ENCODE results near the gene NADSYN1. TPM values are rescaled to one million over a fixed set of nuclear protein-coding genes. Genes with fewer than 3 reads are reported as not detected.

Gene NADSYN1
- total and polyA plus RNA-seq, 2 experiments from 2014 or later, result 35.6 to 54.9 TPM

DNA sequence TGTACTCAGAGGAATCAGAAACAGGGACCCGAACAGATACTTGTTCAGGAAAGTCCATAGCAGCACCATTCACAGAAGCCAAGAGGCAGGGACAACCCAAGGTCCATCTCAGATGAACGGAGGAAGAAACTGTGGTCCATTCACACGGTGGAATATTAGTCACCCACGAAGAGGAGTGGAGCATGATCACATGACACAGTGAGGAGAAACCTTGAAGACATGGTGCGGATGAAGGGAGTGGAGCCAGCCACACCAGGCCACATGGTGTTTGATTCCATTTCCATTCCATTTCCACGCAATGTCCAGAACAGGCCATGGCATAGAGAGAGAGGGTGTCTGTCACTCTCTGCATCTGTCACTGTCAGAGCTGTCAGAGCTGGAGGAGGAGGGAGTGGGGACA lies 30.7 kb downstream of the NADSYN1 start:
- no peak overlapping the region for H2AFZ ChIP-seq
- H3K4me1 ChIP-seq (ENCODE audit: insufficient read depth), result no peaks in the 10 kb centered on the region
- H3K9me3 Mint-ChIP-seq, result no peaks in the 10 kb centered on the region
- TF ChIP-seq, protein P1, sequence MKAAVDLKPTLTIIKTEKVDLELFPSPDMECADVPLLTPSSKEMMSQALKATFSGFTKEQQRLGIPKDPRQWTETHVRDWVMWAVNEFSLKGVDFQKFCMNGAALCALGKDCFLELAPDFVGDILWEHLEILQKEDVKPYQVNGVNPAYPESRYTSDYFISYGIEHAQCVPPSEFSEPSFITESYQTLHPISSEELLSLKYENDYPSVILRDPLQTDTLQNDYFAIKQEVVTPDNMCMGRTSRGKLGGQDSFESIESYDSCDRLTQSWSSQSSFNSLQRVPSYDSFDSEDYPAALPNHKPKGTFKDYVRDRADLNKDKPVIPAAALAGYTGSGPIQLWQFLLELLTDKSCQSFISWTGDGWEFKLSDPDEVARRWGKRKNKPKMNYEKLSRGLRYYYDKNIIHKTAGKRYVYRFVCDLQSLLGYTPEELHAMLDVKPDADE (IDR thresholded peaks at IDR 0.05), result no peak
- no peak for TF ChIP-seq STAT1 (IDR thresholded peaks at IDR 0.05; ENCODE audit: unreplicated experiment)
- TF ChIP-seq JUNB (IDR thresholded peaks at IDR 0.05; ENCODE audit: unreplicated experiment), result no peak
- no peak for TF ChIP-seq EZH2 (IDR thresholded peaks at IDR 0.05; ENCODE audit: low read depth, unreplicated experiment)
- TF ChIP-seq POLR2AphosphoS5 (IDR thresholded peaks at IDR 0.05; ENCODE audit: low read depth), result no peak
- no peak for TF ChIP-seq NANOG (IDR thresholded peaks at IDR 0.05; ENCODE audit: borderline replicate concordance)
- TF ChIP-seq CTCF (conservative IDR thresholded peaks at IDR 0.05; ENCODE audit: low read depth in 2 of 2), result no peak
- H4K20me1 ChIP-seq (replicated peaks; ENCODE audit: insufficient read depth), result no peaks in the 10 kb centered on the region
- DNase-seq (ENCODE audit: low spot score), result no peak
- peaks cover 10% of the 10 kb centered on the region for H3K36me3 ChIP-seq (ENCODE audit: insufficient read depth)
- H3K4me3 ChIP-seq, result no peak overlapping the region
- no peak overlapping the region for H3K4me3 Mint-ChIP-seq
- no peaks in the 10 kb centered on the region for H3F3A ChIP-seq (replicated peaks; ENCODE audit: low read depth)
- no peak for ATAC-seq
- H3K79me2 ChIP-seq (replicated peaks; ENCODE audit: insufficient read depth), result no peaks in the 10 kb centered on the region
- H3K4me1 Mint-ChIP-seq, result peaks cover 2% of the 10 kb centered on the region; the same call in 2 of the 3 replicates
- H3K27ac Mint-ChIP-seq, result no peak overlapping the region
- H3K27me3 ChIP-seq (ENCODE audit: insufficient read depth), result no peaks in the 10 kb centered on the region
- H3K36me3 Mint-ChIP-seq (ENCODE audit: low read depth), result peaks cover 53% of the 10 kb centered on the region
- H3K27ac ChIP-seq (ENCODE audit: low read depth), result no peak overlapping the region
- no peaks in the 10 kb centered on the region for H3K9me2 ChIP-seq (ENCODE audit: insufficient read depth)
- H3K27me3 Mint-ChIP-seq (ENCODE audit: insufficient read depth, low read depth, poor library complexity), result no peaks in the 10 kb centered on the region
- no peak overlapping the region for H3K4me2 ChIP-seq

DNA sequence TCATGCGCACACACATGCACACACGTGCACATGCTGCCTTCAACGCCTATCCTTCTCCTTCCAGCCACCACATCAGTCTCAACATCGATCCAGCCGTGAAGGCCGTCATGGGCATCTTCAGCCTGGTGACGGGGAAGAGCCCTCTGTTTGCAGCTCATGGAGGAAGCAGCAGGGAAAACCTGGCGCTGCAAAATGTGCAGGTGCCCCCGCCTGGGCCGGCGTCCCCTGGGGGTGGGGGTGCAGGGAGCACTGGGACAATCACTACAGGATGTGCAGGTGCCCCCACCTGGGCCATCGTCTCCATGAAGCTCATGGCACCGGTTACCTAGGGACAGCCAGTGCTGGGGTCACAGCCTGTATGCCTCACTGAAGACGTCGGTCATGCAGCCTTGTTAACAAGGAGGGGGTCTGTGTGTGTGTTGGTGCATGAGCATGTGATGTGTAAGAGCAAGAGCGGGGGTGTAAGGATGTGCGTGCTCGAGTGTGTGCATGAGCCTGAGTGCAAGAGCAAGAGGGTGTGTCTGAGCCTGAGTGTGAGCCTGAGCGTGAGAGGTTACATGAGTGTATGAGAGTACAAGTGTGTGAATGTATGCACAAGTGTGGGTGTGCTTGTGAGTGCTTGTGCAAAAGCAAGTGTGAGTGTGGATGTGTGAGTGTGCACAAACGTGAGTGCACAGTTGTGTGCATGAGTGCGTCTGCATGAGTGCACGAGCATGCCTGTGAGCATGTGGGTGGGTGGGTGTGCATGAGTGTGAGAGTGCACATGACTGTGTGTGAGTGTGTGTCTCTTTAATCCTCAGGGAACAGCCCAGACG lies 31.5 kb downstream of the NADSYN1 start:
- no peak overlapping the region for H3K4me3 Mint-ChIP-seq
- H3K79me2 ChIP-seq (replicated peaks; ENCODE audit: insufficient read depth), result no peaks in the 10 kb centered on the region
- peaks cover 2% of the 10 kb centered on the region; the same call in 2 of the 3 replicates for H3K4me1 Mint-ChIP-seq
- no peaks in the 10 kb centered on the region for H3K27me3 ChIP-seq (ENCODE audit: insufficient read depth)
- H3K9me3 Mint-ChIP-seq, result no peaks in the 10 kb centered on the region
- no peak overlapping the region for H3K4me2 ChIP-seq
- no peaks in the 10 kb centered on the region for H3K9me2 ChIP-seq (ENCODE audit: insufficient read depth)
- ATAC-seq (no peak), DNase-seq (ENCODE audit: low spot score) (no peak)
- no peaks in the 10 kb centered on the region for H3K4me1 ChIP-seq (ENCODE audit: insufficient read depth)
- H3K36me3 Mint-ChIP-seq (ENCODE audit: low read depth), result peaks cover 54% of the 10 kb centered on the region
- peaks cover under 1% of the 10 kb centered on the region for H3K27me3 Mint-ChIP-seq (ENCODE audit: insufficient read depth, low read depth, poor library complexity)
- H3K27ac Mint-ChIP-seq, result no peak overlapping the region
- H3K36me3 ChIP-seq (ENCODE audit: insufficient read depth), result peaks cover 10% of the 10 kb centered on the region
- no peak overlapping the region for H3K4me3 ChIP-seq
- no peaks in the 10 kb centered on the region for H3F3A ChIP-seq (replicated peaks; ENCODE audit: low read depth)
- no peak overlapping the region for H2AFZ ChIP-seq
- H4K20me1 ChIP-seq (replicated peaks; ENCODE audit: insufficient read depth), result no peaks in the 10 kb centered on the region
- no peak overlapping the region for H3K27ac ChIP-seq (ENCODE audit: low read depth)
- TF ChIP-seq JUNB (IDR thresholded peaks at IDR 0.05; ENCODE audit: unreplicated experiment), result no peak
- no peak for TF ChIP-seq NANOG (IDR thresholded peaks at IDR 0.05; ENCODE audit: borderline replicate concordance)
- no peak for TF ChIP-seq STAT1 (IDR thresholded peaks at IDR 0.05; ENCODE audit: unreplicated experiment)
- TF ChIP-seq EZH2 (IDR thresholded peaks at IDR 0.05; ENCODE audit: low read depth, unreplicated experiment), result no peak
- TF ChIP-seq, protein P1 (IDR thresholded peaks at IDR 0.05), result no peak
- TF ChIP-seq CTCF (conservative IDR thresholded peaks at IDR 0.05; ENCODE audit: low read depth in 2 of 2), result no peak

Data from GM23338 (cell line).